Trophoblast cell (in vitro differentiated cells and primary cell): ENCODE results near the gene ARMC6.

Experiments used
- DNase-seq, 2 donors: peaks; one replicate each; pipeline ENCODE4 v3.0.0-alpha.2; 2016
- H2AFZ ChIP-seq: 2 replicates; pipeline ENCODE4 v1.6.1; 2013; ENCODE audit warnings: low read length, moderate library complexity, mild to moderate bottlenecking; ENCODE audit not compliant: insufficient read depth, poor library complexity
- H2AK5ac ChIP-seq: 2 replicates; pipeline ENCODE4 v1.6.1; 2013; ENCODE audit warnings: mild to moderate bottlenecking, low read length
- H2BK120ac ChIP-seq: 2 replicates; pipeline ENCODE4 v1.6.1; 2013; ENCODE audit warnings: low read length, mild to moderate bottlenecking, moderate library complexity; ENCODE audit not compliant: insufficient read depth, poor library complexity
- H2BK12ac ChIP-seq: 2 replicates; pipeline ENCODE4 v1.6.1; 2013; ENCODE audit warnings: mild to moderate bottlenecking, low read length, moderate library complexity
- H2BK5ac ChIP-seq: 2 replicates; pipeline ENCODE4 v1.6.1; 2013; ENCODE audit warnings: low read length, low read depth, moderate library complexity, mild to moderate bottlenecking; ENCODE audit not compliant: poor library complexity
- H3K14ac ChIP-seq: 2 replicates; pipeline ENCODE4 v1.6.1; 2013; ENCODE audit warnings: mild to moderate bottlenecking, low read length
- H3K18ac ChIP-seq: 2 replicates; pipeline ENCODE4 v1.6.1; 2013; ENCODE audit warnings: mild to moderate bottlenecking, low read length
- H3K23ac ChIP-seq: 2 replicates; pipeline ENCODE4 v1.6.1; 2013; ENCODE audit warnings: low read length
- H3K27ac ChIP-seq: 2 replicates; pipeline ENCODE4 v1.5.1; 2013; ENCODE audit warnings: low read depth, mild to moderate bottlenecking, inconsistent platforms, low read length, moderate library complexity
- H3K27me3 ChIP-seq: 2 replicates; pipeline ENCODE4 v1.6.1; 2013; ENCODE audit warnings: inconsistent platforms, mild to moderate bottlenecking, low read length, moderate library complexity; ENCODE audit not compliant: insufficient read depth
- H3K36me3 ChIP-seq, 2 experiments: 1 replicate in 1 of 2; 2 replicates in 1 of 2; pipeline ENCODE4 v1.6.1; 2013; ENCODE audit warnings: low read length in 2 of 2, mild to moderate bottlenecking in 2 of 2, moderate library complexity in 1 of 2; ENCODE audit not compliant: insufficient read depth in 2 of 2, control insufficient read depth in 1 of 2
- H3K4ac ChIP-seq: 2 replicates; pipeline ENCODE4 v1.6.1; 2013; ENCODE audit warnings: low read depth, mild to moderate bottlenecking, low read length, moderate library complexity
- H3K4me1 ChIP-seq, 2 experiments: 1 replicate in 1 of 2; 2 replicates in 1 of 2; pipeline ENCODE4 v1.6.1; 2013; ENCODE audit warnings: low read length in 2 of 2, mild to moderate bottlenecking in 2 of 2, moderate library complexity in 1 of 2; ENCODE audit not compliant: insufficient read depth in 2 of 2, control insufficient read depth in 1 of 2
- H3K4me2 ChIP-seq: 2 replicates; pipeline ENCODE4 v1.6.1; 2013; ENCODE audit warnings: inconsistent platforms, mild to moderate bottlenecking, low read length, moderate library complexity
- H3K4me3 ChIP-seq: 2 replicates; pipeline ENCODE4 v1.5.1; 2013; ENCODE audit warnings: mild to moderate bottlenecking, low read depth, low read length, inconsistent platforms
- H3K79me1 ChIP-seq: one replicate; pipeline ENCODE4 v1.6.1; 2013; ENCODE audit warnings: low read length
- H3K79me2 ChIP-seq: 2 replicates; pipeline ENCODE4 v1.6.1; 2013; ENCODE audit warnings: low read length, mild to moderate bottlenecking; ENCODE audit not compliant: control insufficient read depth, insufficient read depth, poor library complexity
- H3K9ac ChIP-seq: 2 replicates; pipeline ENCODE4 v1.6.1; 2013; ENCODE audit warnings: mild to moderate bottlenecking, low read length
- H3K9me3 ChIP-seq: 2 replicates; pipeline ENCODE4 v1.6.1; 2013; ENCODE audit warnings: low read depth, mild to moderate bottlenecking, control low read depth, inconsistent platforms, low read length; ENCODE audit not compliant: insufficient read depth
- H4K12ac ChIP-seq: 2 replicates; pipeline ENCODE4 v1.6.1; 2013; ENCODE audit warnings: low read depth, mild to moderate bottlenecking, low read length, moderate library complexity
- H4K8ac ChIP-seq: 2 replicates; pipeline ENCODE4 v1.6.1; 2013; ENCODE audit warnings: low read depth, mild to moderate bottlenecking, low read length, moderate library complexity
- H4K91ac ChIP-seq: one replicate; pipeline ENCODE4 v1.6.1; 2013; ENCODE audit warnings: low read depth, mild to moderate bottlenecking, low read length, moderate library complexity
- WGBS: extraction: QIAGEN DNeasy Blood & Tissue Kit; methylation state at CpG from one replicate; pipeline ENCODE4 v1.1.7; 2013; ENCODE audit warnings: missing lambda C conversion rate; ENCODE audit not compliant: insufficient read length, insufficient coverage; ENCODE audit errors: extremely low coverage; 5-methylcytosine and 5-hydroxymethylcytosine counted together

Gene ARMC6

GRCh38 chr19:19032420-19033175 lies 805 bp upstream of the ARMC6 start:
- Histone ChIP-seq H4K91ac (peak overlapping the region; percentile 85), H2BK12ac (no peak overlapping the region), H4K8ac (peak overlapping the region; percentile 89), H3K4me1 (peaks cover 4 to 5% of the 10 kb centered on the region in 2 experiments), H3K79me1 (peaks cover 9% of the 10 kb centered on the region), H3K18ac (peak overlapping the region; percentile 83), H2BK120ac (peak overlapping the region; percentile 74), H3K23ac (no peak overlapping the region), H3K4ac (peak overlapping the region; percentile 94), H3K14ac (peak overlapping the region; percentile 83), H3K4me2 (peak overlapping the region; percentile 96), H3K27me3 (no peaks in the 10 kb centered on the region), H3K9ac (peak overlapping the region; percentile 93), H3K4me3 (peak overlapping the region; percentile 85), H2BK5ac (peak overlapping the region; percentile 79), H4K12ac (peak overlapping the region; percentile 61), H3K27ac (peak overlapping the region; percentile 78), H3K9me3 (peaks cover under 1% of the 10 kb centered on the region), H3K36me3 (peaks cover 22 to 30% of the 10 kb centered on the region in 2 experiments), H2AK5ac (peak overlapping the region; percentile 20), H3K79me2 (peaks cover 8% of the 10 kb centered on the region), H2AFZ (peak overlapping the region; percentile 86)
- WGBS, result no CpG with 5 or more reads among the region's 31 CpGs
- DNase-seq, result peak; percentile 82 to 87

- H3K18ac ChIP-seq, result peak overlapping the region; percentile 83
- H3K27me3 ChIP-seq, result no peaks in the 10 kb centered on the region
- H3K23ac ChIP-seq, result no peak overlapping the region
- H3K14ac ChIP-seq, result peak overlapping the region; percentile 83
- H3K27ac ChIP-seq, result peak overlapping the region; percentile 78
- H4K91ac ChIP-seq, result peak overlapping the region; percentile 85
- peaks cover 2% of the 10 kb centered on the region for H3K9me3 ChIP-seq
- H3K4me3 ChIP-seq, result peak overlapping the region; percentile 85
- no peak overlapping the region for H2BK12ac ChIP-seq
- H3K36me3 ChIP-seq, result peaks cover 21 to 28% of the 10 kb centered on the region in 2 experiments
- peak overlapping the region; percentile 86 for H2AFZ ChIP-seq
- peaks cover 4 to 5% of the 10 kb centered on the region in 2 experiments for H3K4me1 ChIP-seq
- peaks cover 9% of the 10 kb centered on the region for H3K79me1 ChIP-seq
- no CpG with 5 or more reads among the region's 32 CpGs for WGBS
- H3K79me2 ChIP-seq, result peaks cover 8% of the 10 kb centered on the region
- H4K12ac ChIP-seq, result peak overlapping the region; percentile 61
- H4K8ac ChIP-seq, result peak overlapping the region; percentile 89
- peak overlapping the region; percentile 93 for H3K9ac ChIP-seq
- H2BK5ac ChIP-seq, result peak overlapping the region; percentile 79
- H3K4ac ChIP-seq, result peak overlapping the region; percentile 94
- peak overlapping the region; percentile 20 for H2AK5ac ChIP-seq
- peak overlapping the region; percentile 74 for H2BK120ac ChIP-seq
- peak in 1 of 2 donors; percentile 40 for DNase-seq
- peak overlapping the region; percentile 96 for H3K4me2 ChIP-seq
Observed at GRCh38 chr19:19033176-19033425, 302 bp upstream of the ARMC6 start.

DNA sequence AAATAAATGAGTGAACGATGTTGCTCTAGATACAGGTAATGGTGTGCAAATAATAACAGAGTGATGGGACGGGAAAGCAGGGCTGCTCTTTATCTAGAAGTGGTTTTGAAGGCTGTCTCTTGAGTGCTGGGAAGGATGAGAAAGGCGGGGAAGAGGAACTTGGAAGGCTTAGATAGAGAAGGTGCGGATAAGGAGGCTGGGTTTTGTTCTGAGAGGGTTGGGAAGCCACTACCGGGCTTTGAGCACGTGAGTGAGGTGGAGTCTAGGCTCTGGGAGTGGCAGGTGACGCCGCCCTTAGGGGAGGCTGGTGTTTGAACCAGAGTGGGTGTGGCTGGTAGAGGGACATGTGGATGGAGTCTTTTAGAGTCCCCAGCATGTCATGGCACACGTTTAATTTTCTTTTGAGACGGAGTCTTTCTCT lies 811 bp downstream of the ARMC6 start:
- peaks cover 16 to 19% of the 10 kb centered on the region in 2 experiments for H3K36me3 ChIP-seq
- no peak overlapping the region for H2BK12ac ChIP-seq
- H3K9ac ChIP-seq, result peak overlapping the region; percentile 76
- H3K23ac ChIP-seq, result no peak overlapping the region
- H2BK5ac ChIP-seq, result no peak overlapping the region
- H2BK120ac ChIP-seq, result no peak overlapping the region
- DNase-seq, result peak; percentile 82 to 84
- H2AFZ ChIP-seq, result peak overlapping the region; percentile 26
- no peak overlapping the region for H4K8ac ChIP-seq
- H3K79me2 ChIP-seq, result peaks cover 8% of the 10 kb centered on the region
- H3K14ac ChIP-seq, result no peak overlapping the region
- WGBS, result no CpG with 5 or more reads among the region's 10 CpGs
- peak overlapping the region; percentile 100 for H3K4me2 ChIP-seq
- no peak overlapping the region for H4K12ac ChIP-seq
- no peak overlapping the region for H4K91ac ChIP-seq
- no peak overlapping the region for H3K18ac ChIP-seq
- no peak overlapping the region for H2AK5ac ChIP-seq
- no peaks in the 10 kb centered on the region for H3K27me3 ChIP-seq
- peaks cover 4 to 5% of the 10 kb centered on the region in 2 experiments for H3K4me1 ChIP-seq
- H3K9me3 ChIP-seq, result peaks cover 2% of the 10 kb centered on the region
- H3K27ac ChIP-seq, result peak overlapping the region; percentile 93
- peaks cover 9% of the 10 kb centered on the region for H3K79me1 ChIP-seq
- peak overlapping the region; percentile 85 for H3K4me3 ChIP-seq
- H3K4ac ChIP-seq, result peak overlapping the region; percentile 41

GRCh38 chr19:19039901-19040300 lies 6.5 kb downstream of the ARMC6 start:
- Histone ChIP-seq H3K4ac (peak overlapping the region; percentile 19), H3K4me2 (no peak overlapping the region)
- WGBS, result no CpG with 5 or more reads among the region's 4 CpGs

More at GRCh38 chr19:19039901-19040300, 6.5 kb downstream of the ARMC6 start:
- Histone ChIP-seq H2AFZ (no peak overlapping the region), H2BK120ac (no peak overlapping the region), H2AK5ac (no peak overlapping the region), H3K79me1 (no peaks in the 10 kb centered on the region), H3K4me3 (no peak overlapping the region), H2BK12ac (no peak overlapping the region), H3K4me1 (no peaks in the 10 kb centered on the region), H3K9me3 (peaks cover 2% of the 10 kb centered on the region), H2BK5ac (no peak overlapping the region), H3K9ac (no peak overlapping the region), H4K91ac (no peak overlapping the region), H3K14ac (no peak overlapping the region), H4K12ac (no peak overlapping the region), H3K27ac (no peak overlapping the region), H3K27me3 (no peaks in the 10 kb centered on the region), H4K8ac (no peak overlapping the region), H3K23ac (no peak overlapping the region), H3K36me3 (peaks cover 21 to 30% of the 10 kb centered on the region in 2 experiments), H3K79me2 (no peaks in the 10 kb centered on the region), H3K18ac (no peak overlapping the region)
- DNase-seq, result no peak
